Endothelial cell of umbilical vein (primary cell): ENCODE data around the gene SLC25A26.
"Not testable (repeated sequence)": the region's sequence is repeated elsewhere in the genome, so short reads cannot be mapped to it uniquely, and the experiment has no call there.

Experiments used
- GATA2 ChIP-seq: IDR thresholded peaks from 2 replicates; pipeline ENCODE4 v1.7.0; 2011; ENCODE audit warnings: low read depth, mild to moderate bottlenecking, moderate library complexity, mixed read lengths, low read length; ENCODE audit not compliant: insufficient read length, insufficient read depth
- POLR2AphosphoS5 ChIP-seq: IDR thresholded peaks from 2 replicates; pipeline ENCODE4 v1.6.1; 2012; ENCODE audit warnings: low read depth, mild to moderate bottlenecking, control low read depth, low read length, moderate library complexity; ENCODE audit not compliant: insufficient read depth
- TF ChIP-seq, protein P1 (sequence below), 2 donors: IDR thresholded peaks; 1 replicate in 1 of 2; 2 replicates in 1 of 2; pipeline ENCODE4 v1.5.1; 2011; ENCODE audit warnings: low read length in 2 of 2, mild to moderate bottlenecking in 2 of 2, moderate library complexity in 2 of 2, control low read depth in 1 of 2, inconsistent platforms in 1 of 2, low read depth in 1 of 2; ENCODE audit not compliant: insufficient read depth in 1 of 2; ENCODE audit errors: extremely low read depth in 1 of 2

GRCh38 chr3:66421893-66422292 lies 201.1 kb downstream of the SLC25A26 start:
- TF ChIP-seq, protein P1, sequence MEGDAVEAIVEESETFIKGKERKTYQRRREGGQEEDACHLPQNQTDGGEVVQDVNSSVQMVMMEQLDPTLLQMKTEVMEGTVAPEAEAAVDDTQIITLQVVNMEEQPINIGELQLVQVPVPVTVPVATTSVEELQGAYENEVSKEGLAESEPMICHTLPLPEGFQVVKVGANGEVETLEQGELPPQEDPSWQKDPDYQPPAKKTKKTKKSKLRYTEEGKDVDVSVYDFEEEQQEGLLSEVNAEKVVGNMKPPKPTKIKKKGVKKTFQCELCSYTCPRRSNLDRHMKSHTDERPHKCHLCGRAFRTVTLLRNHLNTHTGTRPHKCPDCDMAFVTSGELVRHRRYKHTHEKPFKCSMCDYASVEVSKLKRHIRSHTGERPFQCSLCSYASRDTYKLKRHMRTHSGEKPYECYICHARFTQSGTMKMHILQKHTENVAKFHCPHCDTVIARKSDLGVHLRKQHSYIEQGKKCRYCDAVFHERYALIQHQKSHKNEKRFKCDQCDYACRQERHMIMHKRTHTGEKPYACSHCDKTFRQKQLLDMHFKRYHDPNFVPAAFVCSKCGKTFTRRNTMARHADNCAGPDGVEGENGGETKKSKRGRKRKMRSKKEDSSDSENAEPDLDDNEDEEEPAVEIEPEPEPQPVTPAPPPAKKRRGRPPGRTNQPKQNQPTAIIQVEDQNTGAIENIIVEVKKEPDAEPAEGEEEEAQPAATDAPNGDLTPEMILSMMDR (IDR thresholded peaks at IDR 0.05; ENCODE audit: extremely low read depth in 1 of 2, insufficient read depth in 1 of 2, low read depth in 1 of 2, low read length in 2 of 2) = not testable (repeated sequence)
- not testable (repeated sequence) for TF ChIP-seq GATA2, POLR2AphosphoS5
